K562 (cell line): ENCODE data around the gene DDX51. TPM values are rescaled to one million over a fixed set of nuclear protein-coding genes. Genes with fewer than 3 reads are reported as not detected.

Source experiments
- ATF1 ChIP-seq, 2 experiments: fragments of 450-650 bp in 1 of 2; IDR thresholded peaks; 2 replicates each; pipeline ENCODE4 v1.6.1; 2016; ENCODE audit warnings: missing compliant biosample characterization in 1 of 2, missing genetic modification characterization in 1 of 2
- DMBX1 ChIP-seq: fragments of 250-450 bp; sonication (Bioruptor Pico); IDR thresholded peaks from 2 replicates; pipeline ENCODE4 v1.8.0; 2022; ENCODE audit warnings: inconsistent platforms, mild to moderate bottlenecking, moderate library complexity, borderline replicate concordance
- ETV1 ChIP-seq: fragments of 450-650 bp; conservative IDR thresholded peaks from 2 replicates; pipeline ENCODE4 v1.6.1; 2016; ENCODE audit warnings: missing genetic modification characterization, control low read depth, low read depth, missing compliant biosample characterization
- HCFC1 ChIP-seq: IDR thresholded peaks from 2 replicates; pipeline ENCODE4 v1.6.1; 2012; ENCODE audit warnings: low read depth, low read length, improper control_type of control experiment
- JUN ChIP-seq, 2 experiments: sonication (generic) in 1 of 2; formaldehyde crosslinking in 1 of 2; IDR thresholded peaks; 2 replicates each; pipeline versions ENCODE4 v1.6.1 to v1.8.0; 2012 to 2022; ENCODE audit warnings: borderline replicate concordance in 2 of 2, mild to moderate bottlenecking in 2 of 2, improper control_type of control experiment in 1 of 2, low read depth in 1 of 2, low read length in 1 of 2, missing genetic modification reagents in 1 of 2
- JUND ChIP-seq, 2 experiments: IDR thresholded peaks; 2 replicates in 1 of 2; 3 replicates in 1 of 2; pipeline ENCODE4 v1.6.1; 2011; ENCODE audit warnings: borderline replicate concordance in 2 of 2, low read depth in 2 of 2, low read length in 2 of 2, improper control_type of control experiment in 1 of 2, missing biosample characterization in 1 of 2, missing genetic modification characterization in 1 of 2, missing genetic modification reagents in 1 of 2
- MAZ ChIP-seq, 2 experiments: fragments of 450-650 bp in 1 of 2; sonication (generic) in 1 of 2; formaldehyde crosslinking; IDR thresholded peaks in 1 of 2; conservative IDR thresholded peaks in 1 of 2; 2 replicates each; pipeline versions ENCODE4 v1.4.0 to v1.5.0; 2020; ENCODE audit warnings: mild to moderate bottlenecking in 1 of 2, missing genetic modification reagents in 1 of 2
- NEUROD1 ChIP-seq: fragments of 150-350 bp; IDR thresholded peaks from 2 replicates; pipeline ENCODE4 v1.6.1; 2014; ENCODE audit warnings: borderline replicate concordance, low read length, low read depth; ENCODE audit not compliant: partially characterized antibody
- NRF1 ChIP-seq, 2 experiments: fragments of 450-650 bp; IDR thresholded peaks in 1 of 2; conservative IDR thresholded peaks in 1 of 2; 2 replicates each; pipeline ENCODE4 v1.6.1; 2014; ENCODE audit warnings: mild to moderate bottlenecking in 2 of 2
- PHF21A ChIP-seq: fragments of 450-650 bp; IDR thresholded peaks from 2 replicates; pipeline ENCODE4 v1.6.1; 2017; ENCODE audit warnings: low read depth, borderline replicate concordance
- POLR2A ChIP-seq: fragments of 450-650 bp; conservative IDR thresholded peaks from 2 replicates; pipeline ENCODE4 v1.6.1; 2016
- RBM22 ChIP-seq: fragments of 200-400 bp; formaldehyde crosslinking; IDR thresholded peaks from 2 replicates; pipeline ENCODE4 v1.6.1; 2018; ENCODE audit warnings: low read length, low read depth; ENCODE audit not compliant: poor library complexity, severe bottlenecking
- SRSF1 ChIP-seq: fragments of 200-400 bp; formaldehyde crosslinking; IDR thresholded peaks from 2 replicates; pipeline ENCODE4 v1.6.1; 2017; ENCODE audit warnings: mild to moderate bottlenecking, low read depth, low read length, moderate library complexity
- STAT5B ChIP-seq: fragments of 250-450 bp; sonication (Bioruptor Pico); IDR thresholded peaks from 2 replicates; pipeline ENCODE4 v1.8.0; 2021; ENCODE audit warnings: mild to moderate bottlenecking, inconsistent platforms
- TCF3 ChIP-seq: sonication (generic); formaldehyde crosslinking; IDR thresholded peaks from 2 replicates; pipeline ENCODE4 v1.4.0; 2020; ENCODE audit warnings: mild to moderate bottlenecking, missing genetic modification reagents
- ZBED1 ChIP-seq: IDR thresholded peaks from 2 replicates; pipeline ENCODE4 v1.6.1; 2014
- ZNF174 ChIP-seq: fragments of 250-450 bp; sonication (Bioruptor Pico); IDR thresholded peaks from 2 replicates; pipeline ENCODE4 v1.4.0; 2020; ENCODE audit warnings: mild to moderate bottlenecking
- ZNF589 ChIP-seq: fragments of 200-800 bp; sonication (Bioruptor generic); IDR thresholded peaks from 2 replicates; pipeline ENCODE4 v1.6.1; 2016; ENCODE audit warnings: low read depth, missing genetic modification characterization, missing compliant biosample characterization
- ZNF77 ChIP-seq: fragments of 250-450 bp; sonication (Bioruptor Pico); IDR thresholded peaks from 2 replicates; pipeline ENCODE4 v1.5.0; 2020
- polyA plus RNA-seq, 8 experiments: library from polyadenylated mRNA; depleted of rRNA in 4 of 8; stranded (reverse) in 5 of 8; unstranded in 3 of 8; fragments of >200 nt; fragmentation: Nextera tagmentation in 2 of 8; fragmentation: Illumina TruSeq in 1 of 8; extraction: Ambion mirVana in 2 of 8; extraction: Trizol in 1 of 8; gene quantifications; 2 replicates each; pipeline versions ENCODE4 v1.2.1 to v1.2.3, GENCODE V29; 2011 to 2014; ENCODE audit warnings: inconsistent platforms in 1 of 8, missing spikeins in 1 of 8
- total RNA-seq, 7 experiments: library from RNA; depleted of rRNA in 6 of 7; stranded (reverse); fragments of >200 nt in 6 of 7; fragmentation: Illumina TruSeq in 2 of 7; extraction: Trizol in 2 of 7; gene quantifications; 2 replicates each; pipeline versions ENCODE4 v1.2.1 to v1.2.3, GENCODE V29; 2011 to 2021; ENCODE audit warnings: low replicate concordance in 1 of 7
- TF ChIP-seq, protein P1 (sequence below): fragments of 450-650 bp; formaldehyde crosslinking; conservative IDR thresholded peaks from 2 replicates; pipeline ENCODE4 v1.4.0; 2022; ENCODE audit warnings: mild to moderate bottlenecking, missing genetic modification characterization
- TF ChIP-seq, protein P2 (sequence below): fragments of 250-450 bp; sonication (Bioruptor Pico); IDR thresholded peaks from 2 replicates; pipeline ENCODE4 v1.4.0; 2020

DDX51 gene
- total and polyA plus RNA-seq, 9 of the 15 experiments (the other 6 are each of a cell fraction or from before 2014, with no cell fraction given), result 1.1 to 35.9 (median 12.4) TPM

DNA sequence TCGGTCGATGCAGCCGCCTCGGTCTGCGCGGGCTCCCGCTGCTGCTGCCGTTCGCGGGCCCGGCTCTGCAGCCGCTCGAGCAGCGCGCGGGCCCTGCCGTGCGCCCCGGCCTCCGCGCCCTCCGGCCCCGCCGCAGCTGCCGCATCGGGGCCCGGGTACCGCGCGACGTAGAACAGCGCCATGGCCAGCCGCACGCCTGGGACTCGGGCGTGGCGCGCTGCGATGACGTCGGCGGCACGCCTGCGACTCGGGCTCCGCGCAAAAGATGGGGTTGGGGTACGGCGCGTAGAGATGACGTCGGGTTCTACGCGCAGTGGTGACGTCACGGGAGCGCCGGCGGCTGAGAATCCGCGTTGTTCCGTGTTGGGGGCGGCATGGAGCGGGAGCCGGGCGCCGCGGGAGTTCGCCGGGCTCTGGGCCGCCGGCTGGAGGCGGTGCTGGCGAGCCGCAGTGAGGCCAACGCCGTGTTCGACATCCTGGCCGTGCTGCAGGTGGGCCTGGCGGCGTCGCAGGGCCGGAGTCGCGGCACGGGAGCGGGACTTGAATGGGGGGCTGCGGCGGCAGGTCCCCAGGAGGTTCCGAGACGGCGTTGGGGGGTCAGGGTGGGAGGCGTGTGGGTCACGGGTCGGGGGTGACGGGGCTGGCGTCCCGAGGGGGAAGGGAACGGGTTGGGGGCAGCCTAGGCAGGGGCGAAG is at the start of gene DDX51, which contains the start of gene NOC4L (continued):
- TF ChIP-seq JUND (IDR thresholded peaks at IDR 0.05; ENCODE audit: borderline replicate concordance, low read depth, low read length) (peak; percentile 90), JUND (tag; IDR thresholded peaks at IDR 0.05; ENCODE audit: borderline replicate concordance, low read depth, low read length) (peak; percentile 61; the same call in 1 of the 3 replicates), MAZ (CRISPR knock-in tag; conservative IDR thresholded peaks at IDR 0.05 in 1 of 2, IDR thresholded peaks at IDR 0.05 in 1 of 2) (peak; percentile 96 to 98), STAT5B (CRISPR knock-in tag) (no peak), ZNF174 (no peak), JUN (IDR thresholded peaks at IDR 0.05; ENCODE audit: borderline replicate concordance, low read depth, low read length) (peak; percentile 90), JUN (CRISPR knock-in tag; IDR thresholded peaks at IDR 0.05; ENCODE audit: borderline replicate concordance) (no peak), RBM22 (peak; percentile 67), ATF1 (CRISPR knock-in tag; IDR thresholded peaks at IDR 0.05) (peak; percentile 99), ATF1 (tag; IDR thresholded peaks at IDR 0.05) (peak; percentile 100), HCFC1 (peak; percentile 95), ZNF589 (CRISPR knock-in tag) (no peak), POLR2A (peak; percentile 78), TCF3 (CRISPR knock-in tag) (peak; percentile 43; the same call in 1 of the 2 replicates), NRF1 (conservative IDR thresholded peaks at IDR 0.05 in 1 of 2, IDR thresholded peaks at IDR 0.05 in 1 of 2) (peak; percentile 67 to 79), NEUROD1 (peak; percentile 70), SRSF1 (no peak), DMBX1 (CRISPR knock-in tag) (no peak), ZBED1 (peak; percentile 39; the same call in 1 of the 2 replicates), PHF21A (no peak), ZNF77 (CRISPR knock-in tag) (no peak), ETV1 (tag) (no peak)
- TF ChIP-seq, protein P1, sequence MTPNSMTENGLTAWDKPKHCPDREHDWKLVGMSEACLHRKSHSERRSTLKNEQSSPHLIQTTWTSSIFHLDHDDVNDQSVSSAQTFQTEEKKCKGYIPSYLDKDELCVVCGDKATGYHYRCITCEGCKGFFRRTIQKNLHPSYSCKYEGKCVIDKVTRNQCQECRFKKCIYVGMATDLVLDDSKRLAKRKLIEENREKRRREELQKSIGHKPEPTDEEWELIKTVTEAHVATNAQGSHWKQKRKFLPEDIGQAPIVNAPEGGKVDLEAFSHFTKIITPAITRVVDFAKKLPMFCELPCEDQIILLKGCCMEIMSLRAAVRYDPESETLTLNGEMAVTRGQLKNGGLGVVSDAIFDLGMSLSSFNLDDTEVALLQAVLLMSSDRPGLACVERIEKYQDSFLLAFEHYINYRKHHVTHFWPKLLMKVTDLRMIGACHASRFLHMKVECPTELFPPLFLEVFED (CRISPR knock-in tag), result no peak
- TF ChIP-seq, protein P2, sequence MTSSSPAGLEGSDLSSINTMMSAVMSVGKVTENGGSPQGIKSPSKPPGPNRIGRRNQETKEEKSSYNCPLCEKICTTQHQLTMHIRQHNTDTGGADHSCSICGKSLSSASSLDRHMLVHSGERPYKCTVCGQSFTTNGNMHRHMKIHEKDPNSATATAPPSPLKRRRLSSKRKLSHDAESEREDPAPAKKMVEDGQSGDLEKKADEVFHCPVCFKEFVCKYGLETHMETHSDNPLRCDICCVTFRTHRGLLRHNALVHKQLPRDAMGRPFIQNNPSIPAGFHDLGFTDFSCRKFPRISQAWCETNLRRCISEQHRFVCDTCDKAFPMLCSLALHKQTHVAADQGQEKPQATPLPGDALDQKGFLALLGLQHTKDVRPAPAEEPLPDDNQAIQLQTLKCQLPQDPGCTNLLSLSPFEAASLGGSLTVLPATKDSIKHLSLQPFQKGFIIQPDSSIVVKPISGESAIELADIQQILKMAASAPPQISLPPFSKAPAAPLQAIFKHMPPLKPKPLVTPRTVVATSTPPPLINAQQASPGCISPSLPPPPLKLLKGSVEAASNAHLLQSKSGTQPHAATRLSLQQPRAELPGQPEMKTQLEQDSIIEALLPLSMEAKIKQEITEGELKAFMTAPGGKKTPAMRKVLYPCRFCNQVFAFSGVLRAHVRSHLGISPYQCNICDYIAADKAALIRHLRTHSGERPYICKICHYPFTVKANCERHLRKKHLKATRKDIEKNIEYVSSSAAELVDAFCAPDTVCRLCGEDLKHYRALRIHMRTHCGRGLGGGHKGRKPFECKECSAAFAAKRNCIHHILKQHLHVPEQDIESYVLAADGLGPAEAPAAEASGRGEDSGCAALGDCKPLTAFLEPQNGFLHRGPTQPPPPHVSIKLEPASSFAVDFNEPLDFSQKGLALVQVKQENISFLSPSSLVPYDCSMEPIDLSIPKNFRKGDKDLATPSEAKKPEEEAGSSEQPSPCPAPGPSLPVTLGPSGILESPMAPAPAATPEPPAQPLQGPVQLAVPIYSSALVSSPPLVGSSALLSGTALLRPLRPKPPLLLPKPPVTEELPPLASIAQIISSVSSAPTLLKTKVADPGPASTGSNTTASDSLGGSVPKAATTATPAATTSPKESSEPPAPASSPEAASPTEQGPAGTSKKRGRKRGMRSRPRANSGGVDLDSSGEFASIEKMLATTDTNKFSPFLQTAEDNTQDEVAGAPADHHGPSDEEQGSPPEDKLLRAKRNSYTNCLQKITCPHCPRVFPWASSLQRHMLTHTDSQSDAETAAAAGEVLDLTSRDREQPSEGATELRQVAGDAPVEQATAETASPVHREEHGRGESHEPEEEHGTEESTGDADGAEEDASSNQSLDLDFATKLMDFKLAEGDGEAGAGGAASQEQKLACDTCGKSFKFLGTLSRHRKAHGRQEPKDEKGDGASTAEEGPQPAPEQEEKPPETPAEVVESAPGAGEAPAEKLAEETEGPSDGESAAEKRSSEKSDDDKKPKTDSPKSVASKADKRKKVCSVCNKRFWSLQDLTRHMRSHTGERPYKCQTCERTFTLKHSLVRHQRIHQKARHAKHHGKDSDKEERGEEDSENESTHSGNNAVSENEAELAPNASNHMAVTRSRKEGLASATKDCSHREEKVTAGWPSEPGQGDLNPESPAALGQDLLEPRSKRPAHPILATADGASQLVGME (CRISPR knock-in tag), result peak; percentile 84
